GM18951 (cell line): ENCODE measurements around the gene IMMT.

Source experiments
- POLR2A ChIP-seq: IDR thresholded peaks from 4 replicates; pipeline ENCODE4 v1.6.1; 2011; ENCODE audit warnings: mild to moderate bottlenecking; ENCODE audit not compliant: insufficient read length, insufficient read depth; ENCODE audit errors: extremely low read depth
- in situ Hi-C: fragments of 300-500 bp; cut with MboI; formaldehyde crosslinking; loops from one replicate; pipeline ENCODE4 v1.12.0; 2022; ENCODE audit warnings: low sequenced_read_pairs, mixed read lengths, inconsistent platforms; ENCODE audit not compliant: unreplicated experiment

The IMMT gene

DNA sequence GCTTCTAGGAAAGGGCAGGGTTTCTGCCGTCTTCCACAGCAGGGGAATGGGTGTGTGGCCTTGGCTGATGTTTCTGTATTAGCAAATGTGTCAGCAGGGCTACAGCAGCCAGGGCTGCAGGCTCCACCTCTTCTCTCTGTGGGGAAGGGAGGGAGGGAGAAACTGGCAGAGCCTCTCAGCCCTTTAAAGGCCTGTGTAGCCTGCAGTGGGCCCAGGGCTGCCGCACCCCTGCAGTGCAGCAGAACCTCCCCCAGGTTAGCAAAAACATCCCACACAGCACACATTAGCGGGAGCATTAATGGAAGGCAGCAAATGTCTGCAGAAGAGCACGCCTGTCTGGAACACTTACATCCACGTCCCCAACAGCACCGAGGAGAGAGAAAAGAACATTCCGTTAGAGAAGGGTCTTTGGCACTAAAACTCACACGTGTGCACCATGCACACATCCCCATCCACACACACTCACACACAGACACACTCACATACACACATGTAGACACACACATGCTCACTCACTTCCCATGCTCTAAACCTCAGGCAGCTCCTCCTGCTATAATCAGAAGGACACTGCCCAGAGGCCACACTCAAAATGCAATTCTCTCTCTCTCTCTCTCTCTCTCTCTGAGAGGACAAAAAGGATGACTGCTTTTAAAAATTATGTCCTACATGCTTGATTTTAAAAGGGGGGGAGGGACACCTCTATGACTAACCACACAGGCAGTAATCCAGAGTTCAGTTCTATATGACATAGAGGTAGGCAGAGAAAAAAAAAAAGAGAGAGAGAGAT, 28.1 kb upstream of the IMMT start:
- TF ChIP-seq POLR2A: no peak
- in situ Hi-C loops: no loop called here

DNA sequence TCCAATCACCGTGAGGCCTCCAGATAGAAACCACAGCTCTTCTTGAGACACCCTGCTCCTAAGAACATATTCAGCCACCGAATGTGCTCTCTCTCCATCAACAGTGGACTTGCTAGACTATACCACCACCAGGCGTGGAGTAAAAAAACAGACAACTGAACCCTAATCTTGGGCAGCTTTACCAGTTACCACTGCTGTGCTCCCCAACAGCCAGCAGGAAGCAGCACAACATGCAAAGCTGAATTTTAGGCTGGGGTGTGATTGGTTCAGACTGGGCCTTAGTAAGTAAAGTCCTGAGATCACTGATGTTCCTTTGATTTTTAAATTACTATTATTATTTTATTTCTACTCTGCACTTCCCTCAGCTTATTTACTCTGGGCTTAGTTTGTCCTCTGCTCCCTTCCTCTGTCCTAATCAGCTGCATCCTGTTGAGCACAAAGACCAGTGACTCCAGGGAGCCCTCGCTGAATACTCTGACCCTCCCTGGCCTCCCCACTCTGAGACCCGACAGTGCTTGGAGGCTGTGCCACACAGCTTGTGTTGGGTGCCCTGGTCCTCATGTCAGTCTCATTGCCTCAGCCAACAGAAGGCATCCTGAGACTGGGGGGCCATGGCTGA, 25.9 kb upstream of the IMMT start:
- TF ChIP-seq POLR2A: no peak
- in situ Hi-C loops: no loop called here

DNA sequence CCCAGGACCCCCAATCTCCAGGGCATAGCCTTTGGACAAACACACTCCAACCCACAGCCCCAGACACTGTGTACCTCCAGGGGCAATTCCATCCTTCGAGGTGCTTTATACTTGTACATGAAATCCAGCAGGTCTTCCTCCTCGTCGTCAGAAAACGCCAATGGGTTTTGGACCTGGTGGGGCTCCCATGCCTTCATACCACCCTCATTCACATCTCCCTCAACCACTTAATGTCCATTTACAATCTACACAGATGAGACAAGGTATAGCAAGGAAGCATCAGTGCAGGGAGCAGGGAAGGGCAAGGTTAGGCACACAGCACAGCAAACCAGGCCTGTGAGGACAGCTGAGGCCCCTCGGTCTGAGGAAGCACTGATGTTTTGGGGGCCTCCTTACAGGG, 24.6 kb upstream of the IMMT start:
- no peak for TF ChIP-seq POLR2A
- in situ Hi-C loops: no loop called here

DNA sequence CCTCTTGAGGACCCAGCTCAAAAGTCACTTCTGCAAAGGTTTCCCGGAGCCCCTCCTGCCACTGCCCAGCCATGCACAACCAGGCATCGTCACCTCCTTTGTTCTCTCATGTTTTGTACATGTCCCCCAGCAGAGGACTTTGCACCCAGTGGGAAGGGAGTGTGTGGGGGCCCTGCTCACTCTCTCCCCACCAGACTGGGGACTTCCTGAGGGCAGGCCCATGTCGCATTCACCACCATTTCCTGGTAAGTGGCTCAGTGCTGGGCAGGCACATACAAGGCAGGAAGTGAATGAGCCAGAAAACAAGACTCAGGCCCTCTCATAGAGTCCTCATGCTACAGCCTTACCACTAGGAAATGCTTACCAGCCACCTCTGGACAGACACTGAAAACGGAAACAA, 22.9 kb upstream of the IMMT start:
- in situ Hi-C loops: no loop called here
- TF ChIP-seq POLR2A: no peak

DNA sequence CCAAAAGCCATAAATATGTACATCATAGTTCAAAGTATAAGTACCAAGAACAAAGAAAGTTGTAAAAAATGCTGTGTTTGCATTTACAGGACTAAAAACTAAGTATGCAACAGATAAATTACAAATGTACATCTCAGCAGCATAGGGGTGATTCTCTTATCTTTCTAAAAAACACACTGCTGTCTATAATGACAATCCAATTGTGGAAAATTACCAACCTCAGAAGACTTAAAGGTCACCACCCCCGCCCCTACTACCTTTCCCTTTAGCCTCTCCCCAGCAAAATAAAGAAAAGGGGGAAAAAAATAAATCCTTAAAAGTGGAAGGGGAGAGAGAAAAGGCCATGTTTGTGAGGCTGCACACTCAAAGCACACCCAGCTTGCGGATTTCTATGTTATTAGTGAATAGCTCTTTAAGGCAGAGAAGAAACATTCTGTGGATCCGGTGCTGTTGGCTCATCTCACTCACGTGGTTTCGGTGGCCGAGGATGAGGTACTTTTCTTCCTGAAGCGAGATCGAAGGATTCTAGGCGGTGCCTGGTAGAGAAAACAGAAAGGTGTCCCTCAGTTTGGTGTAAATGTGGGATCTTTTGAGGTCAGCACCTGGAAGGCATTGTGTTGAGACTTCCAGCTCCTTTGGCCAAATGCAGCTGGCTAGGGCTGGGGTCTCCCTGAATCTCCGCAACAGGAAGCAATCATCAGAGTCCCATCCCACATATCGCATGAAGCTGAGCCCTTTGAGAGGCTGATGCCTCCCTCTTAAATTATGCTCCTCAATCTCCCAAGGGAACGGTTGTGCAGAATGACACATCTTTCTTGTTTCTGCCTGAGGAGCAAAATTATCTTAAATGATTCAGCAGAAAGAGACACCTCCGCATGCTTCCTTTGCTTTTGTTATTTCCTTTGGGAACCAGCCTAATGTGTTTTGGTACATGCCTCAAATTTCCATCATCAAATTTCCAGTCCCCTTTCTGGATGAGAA, 21.6 kb upstream of the IMMT start:
- in situ Hi-C loops: no loop called here
- no peak for TF ChIP-seq POLR2A

DNA sequence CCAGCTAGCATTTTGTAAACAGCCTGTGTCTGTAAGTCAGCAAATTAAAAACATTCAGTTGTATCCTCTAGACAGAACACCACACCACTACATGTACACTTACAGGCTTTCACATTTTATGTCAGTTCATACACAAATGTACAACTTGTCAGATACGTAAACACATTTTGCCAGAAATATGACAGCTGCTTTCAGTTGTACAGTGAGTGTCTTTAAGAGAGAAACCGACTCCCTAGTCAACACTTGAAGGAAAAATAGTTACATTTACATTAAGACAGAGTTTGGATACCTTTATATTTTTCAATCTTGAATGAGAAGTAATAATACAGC, 19.2 kb upstream of the IMMT start:
- in situ Hi-C loops: no loop called here
- TF ChIP-seq POLR2A: no peak

DNA sequence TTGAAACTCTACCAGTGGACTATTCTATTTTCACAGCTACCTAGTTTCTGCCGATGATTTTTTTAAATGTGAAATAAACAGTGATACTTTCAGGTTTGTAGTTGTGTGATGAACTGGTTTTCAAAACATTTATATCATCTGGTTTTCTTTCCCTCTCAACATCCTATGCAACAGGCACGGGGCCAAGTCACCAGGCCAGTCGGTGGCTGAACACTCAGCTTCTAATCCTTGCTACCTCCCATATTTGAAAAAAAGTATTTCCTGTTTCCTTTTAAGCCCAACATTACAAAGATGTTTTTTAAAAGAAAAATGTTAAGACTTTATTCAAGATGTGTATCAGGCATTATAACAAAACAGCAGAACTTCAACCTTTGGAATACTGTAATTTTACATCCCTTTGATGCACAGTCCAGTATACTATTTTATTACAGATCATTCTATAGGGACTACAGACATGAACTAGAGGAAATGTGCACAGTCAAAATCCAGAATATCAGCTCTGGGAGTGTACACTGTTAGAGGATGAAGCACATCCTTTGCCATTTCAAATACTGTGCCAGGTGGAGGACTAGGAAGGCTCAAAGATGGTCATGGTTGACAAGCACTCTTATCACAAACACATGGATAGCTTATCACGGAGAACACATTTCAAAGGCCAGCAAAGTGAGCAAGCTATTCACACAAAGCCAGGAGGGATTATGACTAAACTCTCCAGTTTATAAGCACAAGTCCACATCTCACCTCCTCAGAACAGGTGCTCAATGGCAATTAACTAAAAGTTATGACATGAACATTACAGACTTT, 18.6 kb upstream of the IMMT start:
- in situ Hi-C loops: no loop called here
- TF ChIP-seq POLR2A: no peak

DNA sequence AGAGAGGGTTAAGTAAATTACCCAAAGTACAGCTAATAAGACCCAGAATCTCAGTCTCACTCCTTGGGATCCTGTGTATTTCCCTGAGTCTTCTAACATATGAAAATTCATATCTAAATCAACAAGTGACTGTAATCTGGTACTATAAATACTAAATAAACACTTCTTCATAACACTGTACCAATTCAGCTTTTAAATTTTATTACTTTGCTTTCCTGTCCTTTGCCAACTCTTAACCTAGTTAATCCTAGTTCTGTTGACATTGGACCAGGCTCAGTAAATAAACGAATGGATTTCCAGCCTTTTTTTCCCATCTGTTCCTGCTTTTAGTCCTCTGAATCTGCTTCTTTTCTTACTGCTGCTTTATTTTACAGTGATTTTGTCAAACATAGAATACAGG, 17.8 kb upstream of the IMMT start:
- in situ Hi-C loops: no loop called here
- no peak for TF ChIP-seq POLR2A

DNA sequence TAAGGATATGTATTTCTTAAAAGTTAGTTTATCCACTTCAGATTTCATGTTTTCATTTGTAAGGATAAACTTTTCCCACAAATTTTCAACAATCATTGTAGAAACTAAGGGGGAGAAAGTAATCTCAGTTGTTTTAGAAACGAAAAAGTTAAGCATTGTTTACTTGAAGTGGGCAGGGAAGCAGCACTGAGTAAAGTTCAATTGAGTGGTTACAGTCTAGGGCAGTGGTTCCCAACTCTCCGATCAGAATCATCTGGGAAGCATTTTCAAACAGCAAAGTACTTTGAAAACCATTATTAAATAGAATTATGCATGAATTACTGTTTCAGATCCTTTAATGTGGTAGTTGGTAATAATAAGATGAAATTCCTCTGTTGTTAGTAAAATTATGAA, 16.5 kb upstream of the IMMT start:
- no peak for TF ChIP-seq POLR2A
- in situ Hi-C loops: no loop called here

DNA sequence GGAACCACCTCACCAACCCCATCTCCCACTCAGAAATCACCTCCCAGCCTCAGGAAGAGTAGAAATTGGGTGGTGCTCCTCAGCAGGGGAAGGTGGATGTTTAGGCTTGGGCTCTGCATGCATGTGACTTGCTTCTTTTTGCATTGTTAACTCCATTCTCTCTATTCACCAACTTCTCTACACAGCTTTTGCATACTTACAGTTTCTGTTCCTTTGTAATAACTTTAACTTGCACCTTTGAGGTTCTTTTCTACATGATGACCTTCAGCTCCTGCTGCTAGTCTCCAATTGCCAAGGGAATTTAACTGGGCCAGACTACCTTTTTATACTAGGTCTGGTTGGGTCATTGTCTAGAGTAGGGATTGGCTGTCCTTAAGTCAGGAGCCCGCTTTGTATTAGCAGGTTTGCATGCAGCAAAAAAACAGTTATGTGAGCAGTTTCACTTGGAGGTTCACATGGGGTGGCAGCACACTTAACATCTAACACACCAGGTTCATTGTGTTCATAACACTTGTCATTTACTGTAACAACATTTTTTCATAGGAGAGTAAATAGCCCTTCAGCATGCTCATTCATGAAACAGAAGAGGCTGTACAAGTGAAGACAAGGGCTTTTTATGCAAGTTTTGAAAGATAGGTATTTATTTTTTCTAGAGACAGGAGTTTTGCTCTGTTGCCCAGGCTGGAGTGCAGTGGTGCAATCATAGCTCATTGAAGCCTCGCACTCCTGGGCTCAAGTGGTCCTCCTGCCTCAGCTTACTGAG, 16.0 kb upstream of the IMMT start:
- no peak for TF ChIP-seq POLR2A
- in situ Hi-C loops: no loop called here

DNA sequence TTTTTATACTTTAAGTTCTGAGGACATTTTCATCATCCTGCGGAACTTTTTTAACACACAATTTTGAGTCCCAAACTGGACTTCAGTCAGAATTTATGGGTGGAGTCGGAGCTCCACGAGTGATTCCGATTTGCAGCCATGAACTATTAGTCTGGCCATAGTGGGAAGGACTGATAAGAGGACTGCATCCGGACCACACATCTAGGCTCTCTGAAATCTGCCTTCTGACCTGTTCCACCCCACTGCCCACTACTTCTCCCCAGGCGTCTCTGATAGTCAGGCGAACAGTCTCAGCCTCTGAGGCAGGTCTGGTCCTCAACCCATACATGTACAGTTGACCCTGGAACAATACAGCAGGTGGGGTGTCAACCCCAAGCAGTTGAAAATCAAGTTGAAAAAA, 9.2 kb upstream of the IMMT start:
- in situ Hi-C loops: no loop called here
- TF ChIP-seq POLR2A: no peak

DNA sequence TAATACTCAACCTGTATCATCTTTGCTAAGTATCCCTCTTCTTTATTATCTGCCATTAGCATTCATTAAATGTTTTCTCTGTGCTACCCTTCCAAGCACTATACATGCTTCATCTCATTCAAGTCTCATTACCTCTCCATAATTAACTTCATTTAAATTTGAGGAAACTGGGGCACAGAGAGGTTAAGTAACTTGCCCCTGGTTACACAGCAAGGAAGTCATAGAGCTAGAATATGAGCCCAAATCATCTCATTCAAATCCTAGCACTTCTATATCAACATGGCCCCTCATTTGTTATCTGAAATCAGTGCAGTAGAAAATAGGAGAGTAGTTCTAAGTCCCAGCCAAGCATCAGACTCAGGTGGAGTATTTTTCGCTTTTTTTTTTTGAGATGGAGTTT, 8.4 kb upstream of the IMMT start:
- in situ Hi-C loops: no loop called here
- no peak for TF ChIP-seq POLR2A
